Skin of body (tissue), 2 donors: ENCODE data around the gene TM2D3. TPM values are rescaled to one million over a fixed set of nuclear protein-coding genes. Genes with fewer than 3 reads are reported as not detected.
A peak's percentile ranks its signal among the peaks of the same experiment; 100 is the strongest.
"Not testable (repeated sequence)": the region's sequence is repeated elsewhere in the genome, so short reads cannot be mapped to it uniquely, and the experiment has no call there.

ENCODE experiments used
- DNase-seq: peaks from one replicate; lab custom pipeline; 2025; lab: John Stamatoyannopoulos, UW
- total RNA-seq: library from RNA; depleted of rRNA; stranded (reverse); fragments of >200 nt; gene quantifications from one replicate; pipeline ENCODE4 v1.2.3, GENCODE V29; 2014

The TM2D3 gene
- total RNA-seq, 1 donor from 2014 or later: 42.6 TPM

DNA sequence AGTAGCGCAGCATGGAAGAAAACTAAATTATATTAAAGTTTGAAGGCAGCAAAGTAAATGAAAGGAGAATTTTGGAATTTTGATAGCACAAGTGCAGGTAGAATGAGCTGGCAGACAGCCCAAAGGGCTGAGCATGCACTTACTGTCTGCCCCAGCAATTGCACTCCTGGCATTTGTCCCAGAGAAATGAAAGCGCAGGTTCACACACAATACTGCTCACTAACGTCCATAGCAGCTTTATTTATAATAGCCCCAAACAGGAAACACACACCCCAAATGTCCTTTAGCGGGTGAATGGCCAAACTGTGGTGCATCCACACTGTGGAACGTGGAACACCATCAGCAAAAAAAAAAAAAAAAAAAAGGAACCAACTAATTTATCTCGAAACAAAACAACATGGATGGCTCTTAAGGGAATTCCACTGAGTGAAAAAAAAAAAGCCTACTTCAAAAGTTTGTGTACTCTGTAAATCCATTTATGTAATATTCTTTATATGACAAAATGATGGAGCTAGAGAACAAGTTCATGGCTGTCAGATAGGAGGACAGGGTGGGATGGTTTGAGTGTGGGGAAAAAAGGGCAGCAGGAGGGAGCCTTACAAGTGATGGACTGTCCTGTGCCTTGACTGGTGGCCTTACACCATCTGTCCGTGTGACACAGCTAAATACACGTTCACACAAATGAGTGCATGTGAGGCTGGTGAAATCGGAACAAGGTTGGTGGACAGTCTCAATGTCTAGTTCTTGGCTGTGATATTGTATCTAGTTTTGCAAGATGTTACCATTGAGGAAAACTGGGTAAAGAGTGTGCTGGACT, 6.0 kb upstream of the TM2D3 start:
- no peak for DNase-seq

DNA sequence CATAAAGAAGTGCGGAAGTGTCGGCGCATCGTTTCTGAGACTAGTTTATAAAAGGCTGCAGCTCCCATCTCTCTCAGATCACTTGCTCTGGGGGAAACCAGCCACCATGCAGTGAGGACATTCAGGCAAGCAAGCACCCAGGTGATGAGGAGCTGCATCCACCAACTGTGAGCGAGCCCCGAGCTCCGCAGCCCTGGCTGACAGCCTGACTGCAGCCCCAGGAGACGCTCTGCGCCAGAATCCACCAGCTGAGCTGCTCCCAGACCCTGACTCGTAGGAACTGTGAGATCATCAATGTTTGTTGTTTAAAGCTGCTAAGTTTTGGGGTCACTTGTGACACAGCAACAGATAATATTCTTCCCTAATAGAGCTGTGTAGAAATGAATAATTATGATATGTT, 5.0 kb upstream of the TM2D3 start:
- no peak for DNase-seq

DNA sequence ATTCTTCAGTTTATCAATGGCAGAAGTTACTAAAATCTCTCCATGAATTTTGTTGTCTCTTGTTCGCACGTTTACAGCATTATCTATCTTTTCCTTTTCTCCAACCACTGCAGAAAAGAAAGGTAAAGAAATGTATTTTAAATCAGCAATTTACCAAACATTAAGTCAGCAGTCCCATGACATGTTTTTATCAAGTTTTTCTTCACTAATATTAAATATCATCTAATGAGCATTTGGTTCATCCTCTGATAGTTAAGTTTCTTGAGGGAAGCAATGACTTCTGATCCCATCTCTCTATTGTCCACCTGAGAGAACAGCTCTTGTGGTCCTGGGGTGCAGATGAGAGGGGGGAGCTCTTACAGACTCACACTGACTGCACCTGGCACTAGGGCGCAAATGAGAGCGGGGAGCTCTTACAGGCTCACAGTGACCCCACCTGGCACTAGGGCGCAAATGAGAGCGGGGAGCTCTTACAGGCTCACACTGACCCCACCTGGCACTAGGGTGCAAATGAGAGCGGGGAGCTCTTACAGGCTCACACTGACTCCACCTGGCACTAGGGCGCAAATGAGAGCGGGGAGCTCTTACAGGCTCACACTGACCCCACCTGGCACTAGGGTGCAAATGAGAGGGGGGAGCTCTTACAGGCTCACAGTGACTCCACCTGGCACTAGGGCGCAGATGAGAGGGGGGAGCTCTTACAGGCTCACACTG, 2.6 kb upstream of the TM2D3 start:
- not testable (repeated sequence) for DNase-seq

GRCh38 chr15:101654171-101654570, 2.0 kb upstream of the TM2D3 start:
- DNase-seq: no peak

DNA sequence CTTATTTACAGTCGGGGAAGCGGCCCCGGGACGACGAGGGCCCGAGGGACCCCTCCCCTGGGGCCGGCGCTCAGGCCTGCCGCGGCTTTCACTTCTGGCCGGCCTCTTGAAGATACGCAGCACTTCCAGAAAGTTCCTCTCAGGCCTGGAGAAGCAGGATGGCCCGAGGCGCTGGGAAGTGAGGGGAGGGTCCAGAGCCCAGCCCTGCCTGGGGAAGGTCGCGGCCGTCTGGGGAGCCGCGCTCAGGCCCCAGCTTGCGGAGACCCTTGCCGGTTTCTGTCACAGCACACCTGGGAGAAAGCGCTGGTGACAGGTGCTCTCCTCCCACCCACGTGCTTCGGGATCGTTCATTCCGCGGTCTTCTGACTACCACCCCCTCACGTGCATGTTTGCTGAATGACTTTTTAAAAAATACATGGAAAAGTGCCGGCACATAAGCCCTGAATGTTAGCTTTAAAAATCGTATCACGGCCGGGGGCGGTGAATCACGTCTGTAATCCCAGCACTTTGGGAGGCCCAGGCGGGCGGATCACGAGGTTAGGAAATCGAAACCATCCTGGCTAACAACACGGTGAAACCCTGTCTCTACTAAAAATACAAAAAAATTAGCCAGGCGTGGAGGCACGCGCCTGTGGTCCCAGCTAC, 727 bp upstream of the TM2D3 start:
- DNase-seq: no peak

DNA sequence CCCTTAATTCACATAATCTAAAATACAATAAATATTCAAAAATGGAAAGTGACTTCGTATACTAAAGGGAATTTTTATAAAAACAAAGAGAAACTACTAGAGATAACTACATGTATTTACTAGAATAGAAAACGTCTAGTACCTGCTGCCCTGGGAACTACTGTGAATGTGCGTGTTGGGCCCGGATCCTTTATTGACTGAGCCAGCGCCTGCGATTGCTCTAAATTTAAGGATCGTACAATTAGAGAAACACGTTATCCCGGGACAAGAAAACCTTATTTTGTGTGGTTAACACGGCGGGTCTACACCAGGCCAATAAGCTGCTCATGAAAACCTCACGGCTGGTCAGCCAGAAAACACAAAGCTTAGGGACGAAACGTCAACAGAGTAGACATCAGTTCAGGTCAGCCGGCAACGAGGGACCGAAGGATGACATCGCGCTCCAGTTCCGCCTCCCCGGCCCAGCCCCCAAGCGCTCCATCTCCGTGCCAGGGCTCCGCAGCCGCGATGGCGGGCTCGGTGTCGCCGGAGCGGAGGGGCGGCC, 555 bp downstream of the TM2D3 start:
- DNase-seq: peak; percentile 38

DNA sequence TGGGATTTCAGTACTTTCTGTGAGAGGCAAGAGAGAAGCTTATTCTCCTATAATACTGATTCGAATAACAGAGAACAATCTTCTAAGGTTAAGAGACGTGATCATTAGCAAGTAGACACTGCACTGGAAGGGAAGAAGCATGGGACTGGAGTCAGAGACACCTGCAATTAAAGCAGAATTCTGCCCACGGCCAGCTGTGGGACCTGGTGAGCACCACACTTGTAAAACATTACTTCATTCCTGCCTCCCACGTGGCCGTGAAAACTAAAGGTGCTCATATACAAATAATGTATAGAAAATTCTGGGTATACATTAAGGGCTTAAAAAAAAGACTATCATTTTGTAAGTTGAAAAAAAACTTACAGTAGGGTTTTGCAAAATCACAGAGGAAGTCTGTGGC, 2.0 kb downstream of the TM2D3 start:
- DNase-seq: no peak

DNA sequence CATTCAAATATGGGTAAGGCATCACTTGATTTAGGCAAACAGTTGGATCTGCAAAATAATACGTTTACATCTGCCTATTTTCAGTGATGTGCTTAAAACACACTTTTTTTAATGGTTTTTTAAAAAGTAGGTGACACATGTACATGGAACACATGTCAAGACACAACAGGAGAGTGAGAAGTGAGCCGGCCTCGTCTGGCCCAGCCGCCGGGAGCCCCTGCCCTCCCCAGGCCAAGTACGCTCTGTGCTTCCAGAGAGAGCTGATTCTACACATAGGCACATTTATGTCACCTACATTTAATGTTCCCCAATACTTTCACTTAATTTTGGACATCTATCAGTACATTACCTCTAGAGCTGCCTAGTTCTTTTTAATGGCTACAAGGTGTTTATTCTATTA, 3.8 kb downstream of the TM2D3 start:
- no peak for DNase-seq

DNA sequence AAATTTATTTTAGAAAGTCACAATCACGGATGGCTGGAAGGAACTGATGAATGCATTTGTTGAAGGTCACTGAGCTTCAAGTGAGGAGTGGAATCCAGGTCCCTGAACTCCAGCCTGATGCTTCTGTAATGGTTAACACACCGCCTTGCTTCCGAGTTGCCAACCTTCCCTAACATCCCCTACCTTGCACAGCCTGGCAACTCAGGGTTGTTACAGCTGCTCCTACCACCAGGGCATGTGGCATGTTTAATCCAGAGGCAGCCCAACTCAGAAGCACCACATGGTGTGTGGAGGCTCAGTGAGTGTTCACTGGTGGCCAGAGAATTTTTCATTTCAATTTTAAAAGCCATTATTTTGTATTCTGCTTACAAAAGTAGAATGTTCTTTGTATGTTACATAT, 4.9 kb downstream of the TM2D3 start:
- no peak for DNase-seq

DNA sequence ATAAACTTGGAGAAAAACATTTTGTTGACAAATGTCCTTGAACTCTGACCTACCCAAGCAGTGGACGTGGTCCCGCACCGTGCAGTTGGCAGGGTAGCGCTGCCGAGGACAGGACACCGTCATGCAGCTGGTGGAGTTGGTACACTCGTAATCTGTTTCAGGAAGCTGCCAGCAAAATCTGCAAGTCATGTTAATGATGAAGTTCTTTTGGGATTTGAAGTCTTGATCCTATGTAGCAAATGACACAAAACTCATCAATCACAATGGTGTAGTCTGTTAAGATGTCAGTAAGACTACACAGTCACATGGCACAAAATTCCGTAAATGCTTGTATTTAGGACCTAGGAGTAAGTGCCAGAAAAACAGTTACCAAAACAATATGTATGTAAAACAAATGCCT, 5.5 kb downstream of the TM2D3 start:
- DNase-seq: peak; percentile 69

DNA sequence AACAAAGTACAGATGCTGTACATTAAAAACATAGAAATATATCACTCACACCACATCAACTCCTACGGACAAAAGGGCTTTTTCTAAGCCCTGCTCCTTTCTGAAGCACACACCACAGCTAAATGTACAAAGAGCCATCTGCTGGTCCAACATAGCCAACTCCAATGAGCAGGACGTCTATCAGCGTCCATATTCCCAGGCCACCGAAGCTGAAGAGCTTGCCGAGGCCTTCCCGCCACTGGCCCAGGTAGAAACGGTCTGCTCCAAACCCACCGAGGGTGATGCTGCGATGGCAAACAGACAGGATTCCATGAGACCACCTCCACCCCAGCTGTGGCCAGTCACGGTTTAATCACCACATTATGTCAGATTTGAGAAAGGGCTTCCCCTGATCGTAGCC, 9.8 kb downstream of the TM2D3 start:
- DNase-seq: no peak

- DNase-seq: peak; percentile 60
These were observed 10.3 kb downstream of the TM2D3 start for GRCh38 chr15:101641894-101642293.

DNA sequence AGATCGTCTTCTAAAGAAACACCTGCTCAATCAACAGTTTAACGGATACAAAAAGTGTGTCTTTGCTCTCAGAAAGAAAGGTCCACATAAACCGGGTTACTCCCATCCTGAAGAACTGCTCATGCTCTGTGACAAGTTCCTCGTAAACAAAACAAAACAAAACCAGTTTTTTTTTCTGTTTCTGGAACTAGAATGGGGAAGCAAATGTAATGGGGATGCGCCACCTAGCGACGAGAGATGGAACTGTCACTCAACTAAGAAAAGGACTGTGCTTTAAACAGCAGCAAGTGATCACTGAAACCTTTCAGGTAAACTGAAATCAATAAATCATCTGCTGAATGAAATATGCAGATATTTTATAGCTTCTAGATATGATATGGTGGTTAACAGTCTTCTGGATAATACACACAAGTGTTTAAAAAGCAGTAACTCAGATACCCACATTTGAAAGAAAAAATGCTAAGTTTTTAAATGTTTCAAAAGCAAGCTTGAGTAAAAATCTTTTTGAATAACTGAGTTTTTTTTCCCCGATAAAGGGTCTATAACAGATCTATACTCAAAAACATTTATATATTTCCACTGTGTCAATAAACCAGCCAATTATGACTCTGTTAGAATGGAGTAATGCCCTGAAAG, 10.9 kb downstream of the TM2D3 start:
- DNase-seq: peak; percentile 85

GRCh38 chr15:101639667-101640066, 12.5 kb downstream of the TM2D3 start:
- DNase-seq: no peak

DNA sequence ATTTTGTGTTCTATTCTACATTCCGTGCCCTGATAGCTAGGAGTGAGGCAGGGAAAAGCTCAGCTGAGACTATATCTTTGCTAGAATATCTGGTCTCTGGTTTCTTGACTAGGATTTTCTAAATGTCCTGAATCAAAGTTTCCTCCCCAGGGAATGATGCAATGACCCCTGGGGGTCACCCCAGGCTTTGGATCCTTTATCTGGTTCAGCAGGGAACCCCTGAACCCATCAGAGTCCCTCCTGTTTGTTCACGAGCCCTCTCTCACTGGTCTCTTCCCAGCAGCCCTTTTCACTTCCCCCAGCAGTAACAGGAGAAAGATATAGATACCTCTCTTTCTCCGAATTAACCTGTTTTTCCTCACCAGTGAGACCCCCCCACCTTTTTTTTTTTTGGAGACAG, 14.3 kb downstream of the TM2D3 start:
- no peak for DNase-seq

GRCh38 chr15:101637516-101637915, 14.7 kb downstream of the TM2D3 start:
- no peak for DNase-seq

DNA sequence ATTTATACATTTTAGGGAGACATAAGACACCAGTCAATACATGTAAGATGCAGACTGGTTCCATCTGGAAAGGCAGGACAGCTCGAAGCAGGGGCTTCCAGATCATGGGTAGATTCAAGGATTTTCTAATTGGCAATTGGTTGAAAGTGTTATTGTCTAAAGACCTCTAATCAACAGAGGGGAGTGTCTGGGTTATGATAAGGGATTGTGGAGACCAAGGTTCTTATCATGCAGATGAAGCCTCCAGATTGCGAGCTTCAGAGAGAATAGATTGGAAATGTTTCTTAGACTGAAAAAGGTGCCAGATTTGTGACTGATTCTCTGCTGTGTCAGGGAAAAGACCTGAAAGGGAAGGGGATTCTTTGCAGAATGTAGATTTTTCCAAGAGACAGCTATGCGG, 15.1 kb downstream of the TM2D3 start:
- no peak for DNase-seq

DNA sequence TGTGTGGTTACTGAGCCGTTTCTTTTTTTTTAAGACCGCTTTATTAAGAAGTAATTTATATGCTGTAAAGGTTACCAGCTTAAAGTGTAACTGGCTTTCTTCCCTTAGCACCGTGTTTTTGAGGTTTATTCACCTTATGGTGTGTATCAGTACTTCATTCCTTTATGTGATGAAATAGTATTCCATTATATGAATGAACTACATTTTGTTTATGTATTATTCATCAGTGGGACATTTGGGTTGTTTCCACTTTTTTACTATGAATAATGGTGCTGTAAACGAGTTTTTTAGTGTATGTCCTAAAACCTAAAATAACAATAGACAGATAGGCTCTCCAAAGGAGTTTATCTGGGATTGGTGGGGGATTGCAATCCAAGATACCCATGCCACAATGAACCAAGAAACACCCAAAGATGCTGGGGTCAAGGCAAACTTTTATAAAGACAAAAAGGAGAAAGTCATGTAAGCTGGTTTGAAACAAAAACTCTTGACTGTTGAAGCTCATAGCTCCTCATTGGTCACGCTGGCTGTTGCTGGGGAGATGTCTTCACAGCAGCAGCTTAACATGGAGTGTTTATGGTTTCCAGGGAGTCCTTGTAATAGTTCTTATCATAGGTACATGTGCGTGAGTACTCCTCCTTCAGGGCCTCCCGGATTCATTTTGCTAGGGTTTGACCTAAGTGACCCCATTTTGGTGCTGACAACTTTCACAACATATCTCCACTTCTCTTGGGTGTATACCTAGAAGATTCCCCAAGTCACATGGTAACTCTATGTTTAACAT, 16.0 kb downstream of the TM2D3 start:
- DNase-seq: no peak

DNA sequence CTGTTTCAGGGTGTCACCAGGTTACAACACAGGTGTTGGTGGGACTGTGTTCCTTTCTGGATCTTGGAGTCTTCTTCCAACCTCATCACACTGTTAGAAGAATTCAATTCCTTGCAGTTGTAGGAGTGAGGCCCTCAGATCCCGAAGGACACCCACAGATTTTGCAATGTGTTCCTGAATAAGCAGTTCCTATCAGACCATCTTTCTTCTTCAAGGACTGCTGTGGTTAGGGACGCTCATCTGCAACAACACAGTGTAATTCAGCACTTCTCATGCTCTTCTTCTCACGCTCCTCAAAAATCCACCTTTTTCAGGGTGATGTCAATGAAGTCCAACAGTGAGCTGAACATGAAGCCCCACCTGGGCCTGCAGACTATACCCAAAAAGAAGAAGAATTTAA, 18.8 kb downstream of the TM2D3 start:
- DNase-seq: no peak

GRCh38 chr15:101626729-101627128, 25.5 kb downstream of the TM2D3 start:
- DNase-seq: not testable (repeated sequence)

GRCh38 chr15:101625980-101626379, 26.2 kb downstream of the TM2D3 start:
- no peak for DNase-seq
